Liver (tissue), 9 donors: ENCODE results near the gene MYL4. TPM values are rescaled to one million over a fixed set of nuclear protein-coding genes. Genes with fewer than 3 reads are reported as not detected.
A peak's percentile ranks its signal among the peaks of the same experiment; 100 is the strongest.
"Not testable (repeated sequence)": the region's sequence is repeated elsewhere in the genome, so short reads cannot be mapped to it uniquely, and the experiment has no call there.

Source experiments
- DNase-seq: peaks from one replicate; pipeline ENCODE4 v3.0.0-alpha.2; 2017; ENCODE audit warnings: low spot score
- H3K27ac ChIP-seq, 2 donors: one replicate each; pipeline ENCODE4 v1.7.0; 2013; ENCODE audit warnings: inconsistent platforms in 2 of 2, low read length in 2 of 2, control low read depth in 1 of 2, low read depth in 1 of 2, mild to moderate bottlenecking in 1 of 2
- H3K27me3 ChIP-seq, 4 donors: one replicate each; pipeline versions ENCODE4 v1.6.1 to v1.7.0; 2013; ENCODE audit warnings: low read length in 3 of 4, inconsistent platforms in 1 of 4, mild to moderate bottlenecking in 1 of 4, moderate library complexity in 1 of 4; ENCODE audit not compliant: control insufficient read depth in 4 of 4, insufficient read depth in 4 of 4
- H3K36me3 ChIP-seq, 4 donors: one replicate each; pipeline versions ENCODE4 v1.6.1 to v1.7.0; 2013; ENCODE audit warnings: low read length in 3 of 4, mild to moderate bottlenecking in 3 of 4, low read depth in 1 of 4, moderate library complexity in 1 of 4; ENCODE audit not compliant: control insufficient read depth in 4 of 4, insufficient read depth in 3 of 4
- H3K4me1 ChIP-seq, 4 donors: one replicate each; pipeline versions ENCODE4 v1.6.1 to v1.7.0; 2013; ENCODE audit warnings: low read length in 3 of 4, mild to moderate bottlenecking in 3 of 4, moderate library complexity in 1 of 4; ENCODE audit not compliant: control insufficient read depth in 4 of 4, insufficient read depth in 4 of 4
- H3K4me3 ChIP-seq, 3 donors: one replicate each; pipeline versions ENCODE4 v1.6.1 to v1.7.0; 2013; ENCODE audit warnings: low read length in 3 of 3, control low read depth in 1 of 3, low read depth in 1 of 3, mild to moderate bottlenecking in 1 of 3
- H3K9ac ChIP-seq, 2 donors: one replicate each; pipeline ENCODE4 v1.7.0; 2013; ENCODE audit warnings: low read length in 2 of 2, mild to moderate bottlenecking in 2 of 2, moderate library complexity in 2 of 2, control low read depth in 1 of 2, low read depth in 1 of 2
- H3K9me3 ChIP-seq, 4 donors: one replicate each; pipeline versions ENCODE4 v1.6.1 to v1.7.0; 2013; ENCODE audit warnings: low read length in 3 of 4; ENCODE audit not compliant: control insufficient read depth in 4 of 4
- CTCF ChIP-seq: fragments of 150-350 bp; IDR thresholded peaks from 2 replicates; pipeline ENCODE4 v1.5.1; 2017; ENCODE audit warnings: improper control_type of control experiment, low read depth, low read length; ENCODE audit not compliant: missing input control
- EGR1 ChIP-seq, 2 donors: IDR thresholded peaks; 2 replicates each; pipeline ENCODE4 v1.6.1; 2016 to 2018; ENCODE audit warnings: antibody characterized with exemption in 2 of 2, low read depth in 2 of 2
- FOXA1 ChIP-seq: IDR thresholded peaks from 2 replicates; pipeline ENCODE4 v1.6.1; 2016; ENCODE audit warnings: antibody characterized with exemption
- FOXA2 ChIP-seq: IDR thresholded peaks from 2 replicates; pipeline ENCODE4 v1.6.1; 2016; ENCODE audit warnings: antibody characterized with exemption
- GABPA ChIP-seq, 2 donors: IDR thresholded peaks in 1 of 2; conservative IDR thresholded peaks in 1 of 2; 2 replicates each; pipeline ENCODE4 v1.6.1; 2016; ENCODE audit warnings: antibody characterized with exemption in 2 of 2, mild to moderate bottlenecking in 1 of 2, moderate library complexity in 1 of 2
- HNF4A ChIP-seq, 2 donors: conservative IDR thresholded peaks; 2 replicates each; pipeline ENCODE4 v1.6.1; 2016; ENCODE audit warnings: antibody characterized with exemption in 2 of 2, mild to moderate bottlenecking in 2 of 2
- HNF4G ChIP-seq: IDR thresholded peaks from 2 replicates; pipeline ENCODE4 v1.6.1; 2016; ENCODE audit warnings: antibody characterized with exemption
- JUND ChIP-seq, 2 donors: IDR thresholded peaks; 2 replicates each; pipeline ENCODE4 v1.6.1; 2016; ENCODE audit warnings: antibody characterized with exemption in 2 of 2
- RAD21 ChIP-seq, 2 donors: IDR thresholded peaks; 2 replicates each; pipeline ENCODE4 v1.6.1; 2016; ENCODE audit warnings: antibody characterized with exemption in 2 of 2, mild to moderate bottlenecking in 2 of 2
- REST ChIP-seq: IDR thresholded peaks from 2 replicates; pipeline ENCODE4 v1.6.1; 2016; ENCODE audit warnings: antibody characterized with exemption, mild to moderate bottlenecking
- RXRA ChIP-seq, 2 donors: IDR thresholded peaks; 2 replicates each; pipeline ENCODE4 v1.6.1; 2017 to 2018; ENCODE audit warnings: antibody characterized with exemption in 2 of 2, mild to moderate bottlenecking in 1 of 2
- SP1 ChIP-seq: IDR thresholded peaks from 2 replicates; pipeline ENCODE4 v1.6.1; 2018; ENCODE audit warnings: antibody characterized with exemption, mild to moderate bottlenecking
- TAF1 ChIP-seq: conservative IDR thresholded peaks from 2 replicates; pipeline ENCODE4 v1.6.1; 2016; ENCODE audit warnings: antibody characterized with exemption, mild to moderate bottlenecking
- YY1 ChIP-seq: IDR thresholded peaks from 2 replicates; pipeline ENCODE4 v1.6.1; 2016; ENCODE audit warnings: antibody characterized with exemption, mild to moderate bottlenecking
- WGBS: extraction: QIAGEN DNeasy Blood & Tissue Kit; methylation state at CpG from one replicate; pipeline ENCODE4 v1.1.7; 2013; 5-methylcytosine and 5-hydroxymethylcytosine counted together
- polyA plus RNA-seq, 2 donors: library from polyadenylated mRNA; stranded (reverse) in 1 of 2; unstranded in 1 of 2; fragments of 200-250 nt in 1 of 2; fragments of >200 nt in 1 of 2; fragmentation: Nextera tagmentation in 1 of 2; extraction: Ambion mirVana in 1 of 2; gene quantifications; one replicate each; pipeline versions ENCODE4 v1.2.1 to v1.2.3, GENCODE V29; 2013 to 2015
- total RNA-seq, 2 donors: library from RNA; depleted of rRNA; stranded (reverse); fragments of >200 nt; gene quantifications; one replicate each; pipeline ENCODE4 v1.2.3, GENCODE V29; 2014
- TF ChIP-seq, protein P1 (sequence below): IDR thresholded peaks from 2 replicates; pipeline ENCODE4 v1.6.1; 2016; ENCODE audit warnings: antibody characterized with exemption
- TF ChIP-seq, protein P2 (sequence below): IDR thresholded peaks from 2 replicates; pipeline ENCODE4 v1.6.1; 2016; ENCODE audit warnings: antibody characterized with exemption
- donor health status: healthy.
- donor health status: healthy.
- donor health status: healthy.
- donor health status: healthy.
- donor health status: healthy.

Gene MYL4
- total and polyA plus RNA-seq, 4 donors: 0.19 to 215 (median 0.22) TPM; not detected in 1

DNA sequence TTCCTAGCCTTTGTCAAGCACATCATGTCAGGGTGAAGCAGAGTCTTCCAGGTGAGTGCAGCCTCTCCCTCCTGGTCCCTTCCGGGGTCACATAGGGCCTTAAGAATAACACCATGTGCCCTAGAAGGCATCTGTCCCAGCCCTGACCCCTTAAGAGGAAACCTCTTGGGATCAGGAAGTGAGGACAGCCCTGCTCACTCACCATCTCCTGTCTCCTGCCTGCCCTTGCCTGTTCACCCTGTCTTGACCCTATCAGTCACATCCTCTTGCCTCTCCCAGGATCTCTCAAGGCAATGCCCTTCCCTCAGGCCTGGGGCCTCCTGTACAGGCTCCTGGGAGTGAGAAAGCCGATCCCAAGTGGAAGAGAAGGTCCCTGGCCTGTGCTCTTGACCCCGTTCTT lies 13.9 kb downstream of the MYL4 start:
- DNase-seq: no peak
- H3K9me3 ChIP-seq: no peaks in the 10 kb centered on the region
- no peak overlapping the region for H3K27ac ChIP-seq
- TF ChIP-seq HNF4G: no peak
- no peak for TF ChIP-seq SP1
- no peak for TF ChIP-seq CTCF
- TF ChIP-seq FOXA1: no peak
- TF ChIP-seq RXRA (IDR thresholded peaks at IDR 0.05): peak in 1 of 2 donors; percentile 36
- TF ChIP-seq YY1: no peak
- WGBS: 86% methylated on average over 3 of the region's 3 CpGs
- H3K4me3 ChIP-seq: no peak overlapping the region
- no peaks in the 10 kb centered on the region for H3K27me3 ChIP-seq
- H3K9ac ChIP-seq: no peak overlapping the region
- no peaks in the 10 kb centered on the region for H3K36me3 ChIP-seq
- peaks cover 3 to 12% (median 6%) of the 10 kb centered on the region in 4 donors for H3K4me1 ChIP-seq

DNA sequence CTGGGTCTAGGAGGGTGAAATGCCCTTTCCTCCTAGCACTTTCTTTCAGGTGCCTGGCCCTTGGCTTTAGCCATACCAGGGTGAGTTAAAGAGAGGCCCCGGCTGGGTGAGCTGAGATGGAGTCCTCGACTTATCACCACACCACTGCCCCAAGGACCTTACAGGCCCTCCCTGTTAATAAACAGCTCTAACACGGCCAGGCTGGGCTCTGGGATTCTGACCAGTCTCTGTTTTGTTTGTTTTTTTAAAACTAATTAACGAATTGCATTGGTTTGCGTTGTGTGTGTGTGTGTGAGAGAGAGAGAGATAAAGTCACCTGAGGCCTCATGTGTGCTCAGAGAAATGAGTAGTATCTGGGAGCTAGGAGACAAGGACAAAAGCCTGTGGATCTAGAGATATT lies 14.3 kb downstream of the MYL4 start:
- peaks cover 3 to 12% (median 6%) of the 10 kb centered on the region in 4 donors for H3K4me1 ChIP-seq
- DNase-seq: no peak
- TF ChIP-seq YY1 (no peak), HNF4A (conservative IDR thresholded peaks at IDR 0.05) (peak in 1 of 2 donors; percentile 25), RAD21 (IDR thresholded peaks at IDR 0.05) (peak; percentile 10 to 28), EGR1 (IDR thresholded peaks at IDR 0.05; ENCODE audit: low read depth in 2 of 2) (no peak), RXRA (IDR thresholded peaks at IDR 0.05) (peak in 1 of 2 donors; percentile 37), TAF1 (no peak), SP1 (peak; percentile 29)

GRCh38 chr17:47224077-47224476 lies 14.9 kb downstream of the MYL4 start:
- peaks cover 3 to 12% (median 6%) of the 10 kb centered on the region in 4 donors for H3K4me1 ChIP-seq
- H3K9ac ChIP-seq, H3K36me3 ChIP-seq, H3K9me3 ChIP-seq, DNase-seq, H3K4me3 ChIP-seq, H3K27me3 ChIP-seq, H3K27ac ChIP-seq: not testable (repeated sequence)
- WGBS: over 99% methylated on average over 2 of the region's 2 CpGs

More for the DNA sequence above, 14.3 kb downstream of the MYL4 start:
- H3K4me3 ChIP-seq: no peak overlapping the region
- no peak overlapping the region for H3K27ac ChIP-seq
- H3K9me3 ChIP-seq: no peaks in the 10 kb centered on the region
- no peaks in the 10 kb centered on the region for H3K36me3 ChIP-seq
- no peaks in the 10 kb centered on the region for H3K27me3 ChIP-seq
- 51% methylated on average over 5 of the region's 5 CpGs for WGBS
- H3K9ac ChIP-seq: no peak overlapping the region

- WGBS: 66% methylated on average over 1 of the region's 1 CpG
- DNase-seq: no peak
- peaks cover 3 to 19% (median 10%) of the 10 kb centered on the region in 4 donors for H3K4me1 ChIP-seq
- no peak overlapping the region for H3K9ac ChIP-seq
- no peaks in the 10 kb centered on the region for H3K36me3 ChIP-seq
- peak overlapping the region; percentile 56 to 78 for H3K27ac ChIP-seq
- H3K27me3 ChIP-seq: no peaks in the 10 kb centered on the region
- no peak overlapping the region for H3K4me3 ChIP-seq
- TF ChIP-seq, protein P1, sequence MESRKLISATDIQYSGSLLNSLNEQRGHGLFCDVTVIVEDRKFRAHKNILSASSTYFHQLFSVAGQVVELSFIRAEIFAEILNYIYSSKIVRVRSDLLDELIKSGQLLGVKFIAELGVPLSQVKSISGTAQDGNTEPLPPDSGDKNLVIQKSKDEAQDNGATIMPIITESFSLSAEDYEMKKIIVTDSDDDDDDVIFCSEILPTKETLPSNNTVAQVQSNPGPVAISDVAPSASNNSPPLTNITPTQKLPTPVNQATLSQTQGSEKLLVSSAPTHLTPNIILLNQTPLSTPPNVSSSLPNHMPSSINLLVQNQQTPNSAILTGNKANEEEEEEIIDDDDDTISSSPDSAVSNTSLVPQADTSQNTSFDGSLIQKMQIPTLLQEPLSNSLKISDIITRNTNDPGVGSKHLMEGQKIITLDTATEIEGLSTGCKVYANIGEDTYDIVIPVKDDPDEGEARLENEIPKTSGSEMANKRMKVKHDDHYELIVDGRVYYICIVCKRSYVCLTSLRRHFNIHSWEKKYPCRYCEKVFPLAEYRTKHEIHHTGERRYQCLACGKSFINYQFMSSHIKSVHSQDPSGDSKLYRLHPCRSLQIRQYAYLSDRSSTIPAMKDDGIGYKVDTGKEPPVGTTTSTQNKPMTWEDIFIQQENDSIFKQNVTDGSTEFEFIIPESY: no peak
- no peak for TF ChIP-seq SP1
- TF ChIP-seq REST: no peak
- TF ChIP-seq HNF4A (conservative IDR thresholded peaks at IDR 0.05): no peak
- no peak for TF ChIP-seq JUND (IDR thresholded peaks at IDR 0.05)
- no peak for TF ChIP-seq EGR1 (IDR thresholded peaks at IDR 0.05; ENCODE audit: low read depth in 2 of 2)
- TF ChIP-seq FOXA2: no peak
- TF ChIP-seq FOXA1: no peak
- TF ChIP-seq YY1: no peak
- no peak for TF ChIP-seq GABPA (IDR thresholded peaks at IDR 0.05 in 1 of 2, conservative IDR thresholded peaks at IDR 0.05 in 1 of 2)
- no peak for TF ChIP-seq HNF4G
- TF ChIP-seq, protein P2, sequence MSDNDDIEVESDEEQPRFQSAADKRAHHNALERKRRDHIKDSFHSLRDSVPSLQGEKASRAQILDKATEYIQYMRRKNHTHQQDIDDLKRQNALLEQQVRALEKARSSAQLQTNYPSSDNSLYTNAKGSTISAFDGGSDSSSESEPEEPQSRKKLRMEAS: no peak
- no peaks in the 10 kb centered on the region for H3K9me3 ChIP-seq
Observed at GRCh38 chr17:47224966-47225365, 15.8 kb downstream of the MYL4 start.
